Stimulated activated CD4-positive, alpha-beta T cell treated with anti-CD3 and anti-CD28 coated beads, Interleukin-1b, Interleukin-23, amount 100 ng/mL, for 48 hours (primary cell): Measurements from ENCODE around the gene BARX1.
A peak's percentile ranks its signal among the peaks of the same experiment; 100 is the strongest.

ENCODE experiments used
- DNase-seq: peaks from one replicate; pipeline ENCODE4 v3.0.0-alpha.2; 2020

BARX1 gene

GRCh38 chr9:93916358-93916757, 38.8 kb downstream of the BARX1 start:
- DNase-seq = no peak

GRCh38 chr9:93911801-93912554, 43.2 kb downstream of the BARX1 start:
- DNase-seq = no peak

GRCh38 chr9:93911136-93911745, 43.9 kb downstream of the BARX1 start:
- DNase-seq = no peak

DNA sequence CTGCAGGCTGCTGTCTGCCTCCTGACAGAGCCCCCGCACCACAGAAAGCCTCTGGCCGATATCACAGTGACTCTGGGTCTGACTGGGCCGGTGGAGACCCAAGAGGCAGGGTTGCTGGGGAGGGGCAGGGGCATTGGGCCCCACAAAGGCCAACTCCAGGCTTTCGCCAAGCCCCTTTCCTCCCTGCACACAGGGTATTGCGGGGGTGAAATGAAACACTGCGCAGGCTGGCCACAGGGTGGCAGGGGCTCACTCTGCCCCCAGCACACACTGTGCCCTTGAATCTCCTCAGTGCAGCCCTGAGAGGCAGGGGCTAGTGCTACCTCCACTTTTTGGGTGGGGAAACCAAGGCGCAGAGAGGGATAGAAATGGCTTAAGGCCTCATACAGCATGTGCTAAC, 44.6 kb downstream of the BARX1 start:
- no peak for DNase-seq

DNA sequence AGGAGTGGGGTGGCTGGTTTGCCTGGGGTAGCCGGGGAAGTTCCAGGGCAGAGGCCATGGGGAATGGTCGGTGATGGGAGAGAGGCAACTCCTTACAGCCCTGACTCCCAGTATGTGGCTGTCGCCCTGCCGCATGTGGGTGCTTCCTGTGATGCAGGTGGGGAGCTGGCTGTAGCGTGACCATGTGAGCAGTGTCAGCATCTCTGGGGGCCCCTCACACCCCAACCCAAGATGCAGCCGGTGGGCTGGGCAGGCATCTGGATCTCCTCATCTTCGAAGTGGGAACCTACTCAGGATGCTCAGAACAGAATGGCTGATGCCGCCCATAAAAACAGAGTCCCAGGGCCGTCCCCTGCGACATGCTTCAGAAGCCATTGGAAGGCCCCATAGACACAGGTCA, 45.0 kb downstream of the BARX1 start:
- DNase-seq = no peak

GRCh38 chr9:93909242-93909616, 45.9 kb downstream of the BARX1 start:
- no peak for DNase-seq

GRCh38 chr9:93908591-93909241, 46.4 kb downstream of the BARX1 start:
- peak; percentile 4 for DNase-seq

GRCh38 chr9:93907551-93908199, 47.5 kb downstream of the BARX1 start:
- DNase-seq = no peak

DNA sequence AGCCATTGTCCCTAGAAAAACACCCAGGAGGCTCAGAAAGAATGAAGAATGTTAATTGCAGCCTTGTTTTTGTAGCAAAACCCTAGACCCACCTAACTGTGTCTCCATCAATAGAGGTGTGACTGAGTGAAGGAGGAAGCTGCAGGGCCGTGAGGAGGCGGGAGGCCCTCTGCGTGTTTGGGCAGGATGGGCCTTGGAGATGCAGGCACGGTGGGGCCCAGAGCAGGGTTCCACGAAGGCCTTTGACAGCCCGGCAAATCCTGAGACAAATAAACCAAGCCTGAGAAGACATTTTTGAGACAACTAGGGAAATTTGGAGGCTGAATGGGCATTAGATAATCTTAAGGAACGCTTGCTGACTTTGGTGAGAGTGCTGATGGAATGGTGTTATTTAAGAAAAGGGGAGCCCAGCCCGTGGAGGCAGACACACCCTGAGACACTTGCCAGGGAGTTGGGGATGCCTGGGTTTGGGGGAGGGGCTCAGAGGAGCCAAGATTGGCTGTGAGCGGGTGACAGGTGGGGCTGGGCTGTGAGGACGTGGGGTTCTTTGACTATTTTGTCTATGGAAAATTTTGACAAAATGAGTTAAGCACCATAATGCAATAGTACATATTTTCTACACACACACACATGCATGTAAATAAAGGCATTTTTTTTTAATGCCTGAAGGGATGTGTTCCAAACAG, 48.8 kb downstream of the BARX1 start:
- DNase-seq = no peak

- no peak for DNase-seq
Measured at GRCh38 chr9:93905473-93906133, 49.6 kb downstream of the BARX1 start.

DNA sequence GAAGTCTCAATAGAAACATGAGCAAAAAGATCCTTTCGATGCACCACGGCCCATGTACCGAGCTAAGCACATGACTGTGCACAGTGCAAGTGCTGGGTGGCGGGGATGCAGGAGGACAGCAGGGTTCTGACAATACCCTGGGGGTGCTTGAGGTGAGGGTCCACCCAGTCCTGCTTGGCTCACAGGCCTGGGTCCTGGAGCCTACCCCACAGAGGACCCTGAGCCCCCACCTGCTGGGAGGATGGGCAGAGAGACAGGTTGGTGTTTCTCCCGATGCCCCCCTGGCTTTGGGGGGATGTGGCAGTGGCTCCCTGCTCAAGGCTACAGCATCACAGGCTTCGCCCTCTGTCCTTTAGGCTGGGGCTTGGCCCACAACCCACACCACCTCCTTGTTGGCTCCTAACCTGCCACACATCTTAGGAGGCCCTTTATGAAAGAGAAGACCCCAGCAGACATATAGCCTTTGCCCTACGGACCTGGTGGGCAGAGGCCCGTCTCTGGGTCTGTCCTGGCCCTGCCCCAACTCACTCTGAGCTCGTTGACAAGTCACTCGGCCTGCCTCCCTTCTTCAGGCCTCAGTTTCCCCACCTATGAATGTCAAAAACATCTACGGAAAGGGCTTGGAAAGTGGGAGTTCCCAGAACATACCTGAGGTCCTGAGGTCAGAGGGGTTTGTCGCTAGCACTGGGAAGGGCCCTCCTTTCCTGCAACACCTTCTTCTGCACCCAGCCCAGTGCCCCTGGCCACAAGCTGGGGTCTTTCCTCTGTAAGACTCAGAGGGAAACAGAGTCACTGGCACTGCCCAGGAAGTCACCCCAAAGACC, 50.3 kb downstream of the BARX1 start:
- DNase-seq = no peak

- no peak for DNase-seq
Measured at GRCh38 chr9:93903886-93904648, 51.1 kb downstream of the BARX1 start.

DNA sequence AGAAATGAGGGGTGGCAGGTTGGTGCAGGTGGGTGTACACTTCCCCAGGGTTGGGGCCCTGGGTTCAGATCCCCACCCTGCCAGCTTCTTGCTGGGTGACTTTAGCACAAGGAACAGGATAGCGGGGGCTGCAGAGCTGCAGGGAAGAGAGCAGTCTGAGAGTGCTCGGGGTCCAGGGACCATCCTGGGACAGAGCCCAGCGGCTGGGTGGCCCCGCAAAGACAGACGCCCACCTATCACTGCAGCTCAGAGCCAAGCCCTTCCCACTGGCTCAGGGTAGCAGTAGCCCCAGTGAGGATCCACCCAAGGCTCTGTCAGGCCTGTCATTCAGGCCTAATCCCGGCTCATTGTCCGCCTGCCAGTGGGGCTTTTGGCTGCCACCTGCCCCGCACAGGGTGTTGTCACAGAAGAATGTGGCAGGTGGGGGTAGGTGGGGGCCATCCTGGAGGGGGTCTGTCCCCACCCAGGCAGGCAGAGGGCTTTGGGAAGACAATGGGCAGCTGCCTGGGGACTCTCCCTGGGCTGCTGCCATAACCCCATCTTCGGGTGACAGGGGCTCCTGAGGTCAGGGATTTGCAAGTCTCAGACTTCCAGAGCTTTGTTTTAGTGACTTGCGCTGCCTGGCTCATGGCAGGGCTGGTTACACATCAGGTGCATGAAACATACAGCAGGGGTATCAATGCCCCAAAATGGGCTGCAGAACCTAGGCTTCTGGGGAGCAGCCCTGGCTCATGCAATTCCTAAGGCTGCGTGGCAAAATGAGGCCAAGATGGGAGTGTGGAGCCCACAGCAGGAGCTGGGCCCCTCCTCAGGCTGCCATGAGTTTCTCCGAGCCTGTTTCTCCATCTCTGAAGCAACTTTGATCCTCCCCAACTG, 52.1 kb downstream of the BARX1 start:
- no peak for DNase-seq

DNA sequence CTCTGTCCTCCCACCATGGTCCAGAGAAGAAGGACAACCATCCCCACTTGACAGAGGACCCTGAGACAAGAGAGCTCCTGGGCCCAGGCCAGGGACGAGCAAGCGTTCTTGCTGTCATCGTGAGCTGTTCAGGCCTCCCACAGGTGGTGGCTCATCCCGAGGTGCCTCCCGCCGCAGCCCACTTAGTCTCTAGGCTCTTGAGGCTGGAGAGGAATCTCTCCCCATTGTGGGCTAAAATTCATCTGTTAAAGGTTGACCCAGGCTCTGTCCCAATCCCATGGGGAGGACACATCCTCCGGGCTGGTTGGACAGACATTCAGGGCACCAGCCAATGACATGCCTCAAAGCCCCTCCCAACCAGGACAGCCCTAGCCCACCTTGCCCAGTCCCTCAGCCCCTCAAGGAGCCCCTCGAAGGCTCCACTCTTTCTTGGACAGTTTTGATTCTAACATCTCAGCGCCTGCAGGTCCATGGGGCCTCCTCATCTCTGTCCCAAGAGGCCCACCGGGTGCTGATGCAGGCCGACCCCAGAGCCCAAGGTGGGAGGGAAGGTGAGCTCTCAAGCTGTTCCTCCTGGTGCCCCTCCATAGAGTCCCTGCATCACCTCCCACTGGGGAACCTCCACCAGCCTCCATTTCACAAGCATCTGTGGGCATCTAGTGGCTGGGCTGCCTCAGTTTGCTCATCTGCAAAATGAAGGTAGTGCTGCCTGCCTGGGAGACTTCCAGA, 52.9 kb downstream of the BARX1 start:
- DNase-seq = no peak
